GM23338 (cell line): Measurements from ENCODE around the gene ASMT. TPM values are rescaled to one million over a fixed set of nuclear protein-coding genes. Genes with fewer than 3 reads are reported as not detected.

Experiments used
- ATAC-seq: fragments of 200-7000 bp; cut with Tn5 transposase; 3 replicates; pipeline ENCODE4 v1.9.1; 2020
- DNase-seq: peaks from one replicate; pipeline ENCODE4 v3.0.0-alpha.2; 2015; ENCODE audit warnings: low spot score
- H2AFZ ChIP-seq: fragments of 200-600 bp; sonication (generic); 2 replicates; pipeline ENCODE4 v1.8.0; 2016; ENCODE audit warnings: antibody characterized with exemption, mild to moderate bottlenecking, moderate library complexity
- H3F3A ChIP-seq: fragments of 200-600 bp; sonication (generic); replicated peaks from 2 replicates; pipeline ENCODE4 v1.8.0; 2017; ENCODE audit warnings: antibody characterized with exemption, mixed run types, low read depth
- H3K27ac ChIP-seq: fragments of 200-600 bp; sonication (generic); 2 replicates; pipeline ENCODE4 v1.6.1; 2016; ENCODE audit warnings: low read depth
- H3K27me3 ChIP-seq: fragments of 200-600 bp; sonication (generic); 2 replicates; pipeline ENCODE4 v1.8.0; 2016; ENCODE audit warnings: mild to moderate bottlenecking, mixed run types, moderate library complexity; ENCODE audit not compliant: insufficient read depth
- H3K36me3 ChIP-seq: fragments of 200-600 bp; sonication (generic); 2 replicates; pipeline ENCODE4 v1.8.0; 2016; ENCODE audit warnings: mild to moderate bottlenecking; ENCODE audit not compliant: insufficient read depth
- H3K4me1 ChIP-seq: fragments of 200-600 bp; sonication (generic); 2 replicates; pipeline ENCODE4 v1.8.0; 2016; ENCODE audit warnings: mild to moderate bottlenecking, moderate library complexity; ENCODE audit not compliant: insufficient read depth
- H3K4me2 ChIP-seq: fragments of 200-600 bp; sonication (generic); 2 replicates; pipeline ENCODE4 v1.7.1; 2017; ENCODE audit warnings: mixed run types
- H3K4me3 ChIP-seq: fragments of 200-600 bp; sonication (generic); 2 replicates; pipeline ENCODE4 v1.6.1; 2016; ENCODE audit warnings: mixed run types
- H3K79me2 ChIP-seq: fragments of 200-600 bp; sonication (generic); replicated peaks from 2 replicates; pipeline ENCODE4 v1.8.0; 2017; ENCODE audit warnings: mild to moderate bottlenecking; ENCODE audit not compliant: insufficient read depth
- H3K9me2 ChIP-seq: fragments of 200-600 bp; sonication (generic); 2 replicates; pipeline ENCODE4 v1.8.0; 2017; ENCODE audit not compliant: insufficient read depth
- H4K20me1 ChIP-seq: fragments of 200-600 bp; sonication (generic); replicated peaks from 2 replicates; pipeline ENCODE4 v1.8.0; 2017; ENCODE audit warnings: mild to moderate bottlenecking; ENCODE audit not compliant: insufficient read depth
- H3K27ac Mint-ChIP-seq: 2 replicates; pipeline ENCODE4 v1.8.0; 2020; ENCODE audit warnings: inconsistent platforms, mild to moderate bottlenecking, moderate library complexity, mixed read lengths
- H3K27me3 Mint-ChIP-seq: 3 replicates; pipeline ENCODE4 v1.8.0; 2022; ENCODE audit warnings: low read depth, mild to moderate bottlenecking, moderate library complexity, mixed read lengths, inconsistent platforms; ENCODE audit not compliant: insufficient read depth, poor library complexity
- H3K36me3 Mint-ChIP-seq: 3 replicates; pipeline ENCODE4 v1.8.0; 2021; ENCODE audit warnings: low read depth, mild to moderate bottlenecking, inconsistent platforms, moderate library complexity, mixed read lengths
- H3K4me1 Mint-ChIP-seq: 3 replicates; pipeline ENCODE4 v1.8.0; 2020; ENCODE audit warnings: mild to moderate bottlenecking, inconsistent platforms, mixed read lengths
- H3K4me3 Mint-ChIP-seq: 3 replicates; pipeline ENCODE4 v1.8.0; 2021; ENCODE audit warnings: moderate library complexity, mild to moderate bottlenecking, inconsistent platforms, mixed read lengths
- H3K9me3 Mint-ChIP-seq: 3 replicates; pipeline ENCODE4 v1.8.0; 2020; ENCODE audit warnings: moderate library complexity, mild to moderate bottlenecking, inconsistent platforms, mixed read lengths
- CREB1 ChIP-seq: fragments of 250-450 bp; sonication (Bioruptor Pico); IDR thresholded peaks from 2 replicates; pipeline ENCODE4 v1.5.0; 2020; ENCODE audit warnings: low read depth, mild to moderate bottlenecking, moderate library complexity
- CTCF ChIP-seq, 2 experiments: fragments of 200-600 bp in 1 of 2; sonication (generic) in 1 of 2; conservative IDR thresholded peaks; 2 replicates each; pipeline versions ENCODE4 v1.5.1 to v1.6.1; 2016 to 2017; ENCODE audit warnings: antibody characterized with exemption in 2 of 2, low read depth in 2 of 2, mild to moderate bottlenecking in 2 of 2, moderate library complexity in 1 of 2
- ETS1 ChIP-seq: IDR thresholded peaks from 2 replicates; pipeline ENCODE4 v1.6.1; 2016; ENCODE audit warnings: antibody characterized with exemption
- EZH2 ChIP-seq: fragments of 200-600 bp; sonication (generic); IDR thresholded peaks from one replicate; pipeline ENCODE4 v1.8.0; 2017; ENCODE audit warnings: antibody characterized with exemption, mild to moderate bottlenecking, low read depth; ENCODE audit not compliant: unreplicated experiment
- EZH2phosphoT487 ChIP-seq: fragments of 200-600 bp; sonication (generic); IDR thresholded peaks from one replicate; pipeline ENCODE4 v1.8.1; 2018; ENCODE audit warnings: antibody characterized with exemption; ENCODE audit not compliant: unreplicated experiment
- JUNB ChIP-seq: IDR thresholded peaks from one replicate; pipeline ENCODE4 v1.6.1; 2016; ENCODE audit warnings: antibody characterized with exemption; ENCODE audit not compliant: unreplicated experiment
- NANOG ChIP-seq: IDR thresholded peaks from 2 replicates; pipeline ENCODE4 v1.6.1; 2016; ENCODE audit warnings: antibody characterized with exemption, borderline replicate concordance
- POLR2AphosphoS5 ChIP-seq: IDR thresholded peaks from 2 replicates; pipeline ENCODE4 v1.6.1; 2016; ENCODE audit warnings: antibody characterized with exemption, low read depth
- REST ChIP-seq: IDR thresholded peaks from one replicate; pipeline ENCODE4 v1.6.1; 2018; ENCODE audit warnings: antibody characterized with exemption; ENCODE audit not compliant: unreplicated experiment
- STAT1 ChIP-seq: IDR thresholded peaks from one replicate; pipeline ENCODE4 v1.6.1; 2016; ENCODE audit warnings: antibody characterized with exemption; ENCODE audit not compliant: unreplicated experiment
- ZNF114 ChIP-seq: fragments of 250-450 bp; sonication (Bioruptor Pico); IDR thresholded peaks from 2 replicates; pipeline ENCODE4 v1.5.0; 2020; ENCODE audit warnings: mild to moderate bottlenecking, moderate library complexity
- ZNF331 ChIP-seq: fragments of 250-450 bp; sonication (Bioruptor Pico); IDR thresholded peaks from 2 replicates; pipeline ENCODE4 v1.5.0; 2020; ENCODE audit warnings: low read depth, mild to moderate bottlenecking, moderate library complexity
- polyA plus RNA-seq: library from polyadenylated mRNA; unstranded; fragments of >200 nt; fragmentation: Nextera tagmentation; extraction: Ambion mirVana; gene quantifications from 2 replicates; pipeline ENCODE4 v1.2.1, GENCODE V29; 2016
- total RNA-seq: library from RNA; depleted of rRNA; stranded (reverse); fragments of >200 nt; shearing (Covaris generic); gene quantifications from 2 replicates; pipeline ENCODE4 v1.2.3, GENCODE V29; 2014
- TF ChIP-seq, protein P1 (sequence below): fragments of 250-450 bp; sonication (Bioruptor Pico); IDR thresholded peaks from 2 replicates; pipeline ENCODE4 v1.5.0; 2020; ENCODE audit warnings: mild to moderate bottlenecking, moderate library complexity

Gene ASMT
- total and polyA plus RNA-seq, 2 experiments from 2014 or later: 0.53 to 2.4 TPM

DNA sequence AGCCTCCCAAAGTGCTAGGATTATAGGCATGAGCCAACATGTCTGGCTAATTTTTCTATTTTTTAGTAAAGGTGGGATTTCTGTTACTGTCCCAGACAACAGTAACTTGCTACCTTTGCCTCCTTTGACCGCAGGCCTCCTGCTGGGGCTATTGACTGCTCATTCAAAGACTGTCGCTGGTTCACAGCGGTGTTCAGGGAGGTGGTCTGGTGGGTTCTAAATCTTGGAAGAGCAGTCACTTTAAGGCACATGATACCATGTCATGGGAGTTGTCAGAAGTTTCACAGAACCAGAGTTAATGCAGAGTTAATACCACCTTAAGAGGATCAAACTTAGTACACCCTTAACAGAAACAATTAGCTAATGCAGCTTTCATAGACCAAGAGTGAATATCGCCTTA, 3.8 kb downstream of the ASMT start:
- no peaks in the 10 kb centered on the region for H3K79me2 ChIP-seq
- H3K27ac ChIP-seq: no peak overlapping the region
- H3K4me3 ChIP-seq: no peak overlapping the region
- H3K36me3 Mint-ChIP-seq: peaks cover 3% of the 10 kb centered on the region; the same call in 2 of the 3 replicates
- no peaks in the 10 kb centered on the region for H3K9me2 ChIP-seq
- ATAC-seq: peak; percentile 62
- H3K27me3 Mint-ChIP-seq: peaks cover 7% of the 10 kb centered on the region
- peak overlapping the region; percentile 50; the same call in 1 of the 2 replicates for H3K27ac Mint-ChIP-seq
- H3K4me3 Mint-ChIP-seq: no peak overlapping the region
- H3K4me2 ChIP-seq: no peak overlapping the region
- no peaks in the 10 kb centered on the region for H3K27me3 ChIP-seq
- no peaks in the 10 kb centered on the region; the same call in 1 of the 2 replicates for H3K4me1 ChIP-seq
- DNase-seq: peak; percentile 55
- peaks cover 28% of the 10 kb centered on the region for H3K9me3 Mint-ChIP-seq
- H3K36me3 ChIP-seq: no peaks in the 10 kb centered on the region
- 0 out of 3 replicates have a peak, but pooled peaks cover 5% of the 10 kb centered on the region for H3K4me1 Mint-ChIP-seq
- TF ChIP-seq ZNF114 (CRISPR knock-in tag) (no peak), CREB1 (CRISPR knock-in tag) (no peak), CTCF (conservative IDR thresholded peaks at IDR 0.05; ENCODE audit: low read depth in 2 of 2) (no peak), STAT1 (no peak), ETS1 (no peak), REST (no peak), NANOG (no peak), JUNB (no peak), ZNF331 (CRISPR knock-in tag) (no peak), EZH2phosphoT487 (no peak), EZH2 (no peak), POLR2AphosphoS5 (no peak)
- TF ChIP-seq, protein P1, sequence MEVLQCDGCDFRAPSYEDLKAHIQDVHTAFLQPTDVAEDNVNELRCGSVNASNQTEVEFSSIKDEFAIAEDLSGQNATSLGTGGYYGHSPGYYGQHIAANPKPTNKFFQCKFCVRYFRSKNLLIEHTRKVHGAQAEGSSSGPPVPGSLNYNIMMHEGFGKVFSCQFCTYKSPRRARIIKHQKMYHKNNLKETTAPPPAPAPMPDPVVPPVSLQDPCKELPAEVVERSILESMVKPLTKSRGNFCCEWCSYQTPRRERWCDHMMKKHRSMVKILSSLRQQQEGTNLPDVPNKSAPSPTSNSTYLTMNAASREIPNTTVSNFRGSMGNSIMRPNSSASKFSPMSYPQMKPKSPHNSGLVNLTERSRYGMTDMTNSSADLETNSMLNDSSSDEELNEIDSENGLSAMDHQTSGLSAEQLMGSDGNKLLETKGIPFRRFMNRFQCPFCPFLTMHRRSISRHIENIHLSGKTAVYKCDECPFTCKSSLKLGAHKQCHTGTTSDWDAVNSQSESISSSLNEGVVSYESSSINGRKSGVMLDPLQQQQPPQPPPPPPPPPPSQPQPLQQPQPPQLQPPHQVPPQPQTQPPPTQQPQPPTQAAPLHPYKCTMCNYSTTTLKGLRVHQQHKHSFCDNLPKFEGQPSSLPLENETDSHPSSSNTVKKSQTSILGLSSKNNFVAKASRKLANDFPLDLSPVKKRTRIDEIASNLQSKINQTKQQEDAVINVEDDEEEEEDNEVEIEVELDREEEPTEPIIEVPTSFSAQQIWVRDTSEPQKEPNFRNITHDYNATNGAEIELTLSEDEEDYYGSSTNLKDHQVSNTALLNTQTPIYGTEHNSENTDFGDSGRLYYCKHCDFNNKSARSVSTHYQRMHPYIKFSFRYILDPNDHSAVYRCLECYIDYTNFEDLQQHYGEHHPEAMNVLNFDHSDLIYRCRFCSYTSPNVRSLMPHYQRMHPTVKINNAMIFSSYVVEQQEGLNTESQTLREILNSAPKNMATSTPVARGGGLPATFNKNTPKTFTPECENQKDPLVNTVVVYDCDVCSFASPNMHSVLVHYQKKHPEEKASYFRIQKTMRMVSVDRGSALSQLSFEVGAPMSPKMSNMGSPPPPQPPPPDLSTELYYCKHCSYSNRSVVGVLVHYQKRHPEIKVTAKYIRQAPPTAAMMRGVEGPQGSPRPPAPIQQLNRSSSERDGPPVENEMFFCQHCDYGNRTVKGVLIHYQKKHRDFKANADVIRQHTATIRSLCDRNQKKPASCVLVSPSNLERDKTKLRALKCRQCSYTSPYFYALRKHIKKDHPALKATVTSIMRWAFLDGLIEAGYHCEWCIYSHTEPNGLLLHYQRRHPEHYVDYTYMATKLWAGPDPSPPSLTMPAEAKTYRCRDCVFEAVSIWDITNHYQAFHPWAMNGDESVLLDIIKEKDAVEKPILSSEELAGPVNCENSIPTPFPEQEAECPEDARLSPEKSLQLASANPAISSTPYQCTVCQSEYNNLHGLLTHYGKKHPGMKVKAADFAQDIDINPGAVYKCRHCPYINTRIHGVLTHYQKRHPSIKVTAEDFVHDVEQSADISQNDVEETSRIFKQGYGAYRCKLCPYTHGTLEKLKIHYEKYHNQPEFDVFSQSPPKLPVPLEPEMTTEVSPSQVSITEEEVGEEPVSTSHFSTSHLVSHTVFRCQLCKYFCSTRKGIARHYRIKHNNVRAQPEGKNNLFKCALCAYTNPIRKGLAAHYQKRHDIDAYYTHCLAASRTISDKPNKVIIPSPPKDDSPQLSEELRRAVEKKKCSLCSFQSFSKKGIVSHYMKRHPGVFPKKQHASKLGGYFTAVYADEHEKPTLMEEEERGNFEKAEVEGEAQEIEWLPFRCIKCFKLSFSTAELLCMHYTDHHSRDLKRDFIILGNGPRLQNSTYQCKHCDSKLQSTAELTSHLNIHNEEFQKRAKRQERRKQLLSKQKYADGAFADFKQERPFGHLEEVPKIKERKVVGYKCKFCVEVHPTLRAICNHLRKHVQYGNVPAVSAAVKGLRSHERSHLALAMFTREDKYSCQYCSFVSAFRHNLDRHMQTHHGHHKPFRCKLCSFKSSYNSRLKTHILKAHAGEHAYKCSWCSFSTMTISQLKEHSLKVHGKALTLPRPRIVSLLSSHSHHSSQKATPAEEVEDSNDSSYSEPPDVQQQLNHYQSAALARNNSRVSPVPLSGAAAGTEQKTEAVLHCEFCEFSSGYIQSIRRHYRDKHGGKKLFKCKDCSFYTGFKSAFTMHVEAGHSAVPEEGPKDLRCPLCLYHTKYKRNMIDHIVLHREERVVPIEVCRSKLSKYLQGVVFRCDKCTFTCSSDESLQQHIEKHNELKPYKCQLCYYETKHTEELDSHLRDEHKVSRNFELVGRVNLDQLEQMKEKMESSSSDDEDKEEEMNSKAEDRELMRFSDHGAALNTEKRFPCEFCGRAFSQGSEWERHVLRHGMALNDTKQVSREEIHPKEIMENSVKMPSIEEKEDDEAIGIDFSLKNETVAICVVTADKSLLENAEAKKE (CRISPR knock-in tag): no peak
- H2AFZ ChIP-seq: no peak overlapping the region
- no peaks in the 10 kb centered on the region for H3F3A ChIP-seq
- H4K20me1 ChIP-seq: no peaks in the 10 kb centered on the region
